Measurements from ENCODE around the gene LRRIQ4.

- TF ChIP-seq CTCF (IDR thresholded peaks at IDR 0.05; ENCODE audit: low read depth, low read length) (no peak), POLR2A (IDR thresholded peaks at IDR 0.05; ENCODE audit: extremely low read depth, insufficient read length) (no peak)
Measured at GRCh38 chr3:169822091-169822490, 9.4 kb downstream of the LRRIQ4 start.
